HG02852 (cell line): ENCODE measurements around the gene C16orf74.

Experiments used
- ATAC-seq: cut with Tn5 transposase; IDR thresholded peaks from one replicate; pipeline ENCODE4 v1.9.1; 2021; ENCODE audit warnings: mild to moderate bottlenecking, moderate library complexity; ENCODE audit not compliant: unreplicated experiment

The C16orf74 gene

DNA sequence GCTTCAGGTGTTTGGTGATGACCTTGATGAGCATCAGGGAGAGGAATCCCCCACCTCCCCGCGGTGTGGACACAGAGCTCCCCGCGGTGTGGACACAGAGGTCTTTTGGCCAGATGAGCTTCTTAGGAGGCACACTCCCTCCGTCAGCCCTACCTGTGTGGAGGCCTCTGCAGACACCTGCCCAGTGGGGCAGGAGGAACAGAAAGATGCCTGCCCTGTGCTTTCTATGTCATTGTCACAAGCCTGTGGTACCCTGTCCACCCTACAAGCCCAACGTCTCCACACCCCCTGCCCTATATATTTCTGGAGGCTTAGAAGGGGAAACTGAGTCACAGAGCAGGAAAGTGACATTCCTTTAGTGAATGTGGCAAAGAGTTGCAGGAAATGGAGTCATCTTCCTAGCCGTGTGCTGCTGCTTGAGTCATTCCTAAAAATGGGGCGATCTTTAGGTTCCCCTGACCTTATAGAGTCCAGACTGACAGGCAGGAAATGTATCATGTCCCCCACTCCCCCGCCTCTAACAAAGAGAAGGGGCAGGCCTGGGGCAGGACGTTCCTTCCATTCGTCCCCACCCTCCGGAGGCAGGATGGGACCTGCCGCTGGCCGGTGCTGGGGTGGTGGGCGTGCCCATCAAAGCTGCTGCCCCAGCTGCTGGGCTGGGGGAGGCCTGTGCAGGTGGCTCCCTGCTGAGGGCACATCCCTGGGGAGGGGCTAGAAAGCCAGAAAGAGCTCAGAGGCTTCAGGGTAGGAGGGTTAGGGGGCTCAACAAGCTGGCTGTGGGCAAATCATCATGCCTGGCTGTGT is 1.0 kb upstream of the C16orf74 start:
- ATAC-seq = no peak

GRCh38 chr16:85750146-85750826 is 610 bp downstream of the C16orf74 start:
- no peak for ATAC-seq

- ATAC-seq = no peak
Measured at GRCh38 chr16:85749771-85750145, 1.1 kb downstream of the C16orf74 start.

GRCh38 chr16:85746460-85747215 is 4.3 kb downstream of the C16orf74 start:
- ATAC-seq = no peak

GRCh38 chr16:85738923-85739715 is 11.8 kb downstream of the C16orf74 start:
- ATAC-seq = no peak

GRCh38 chr16:85736921-85737320 is 14.0 kb downstream of the C16orf74 start:
- ATAC-seq = no peak

- ATAC-seq = no peak
Measured at GRCh38 chr16:85735946-85736345, 14.9 kb downstream of the C16orf74 start.

- ATAC-seq = peak; percentile 87
Measured at GRCh38 chr16:85735225-85735635, 15.7 kb downstream of the C16orf74 start.

DNA sequence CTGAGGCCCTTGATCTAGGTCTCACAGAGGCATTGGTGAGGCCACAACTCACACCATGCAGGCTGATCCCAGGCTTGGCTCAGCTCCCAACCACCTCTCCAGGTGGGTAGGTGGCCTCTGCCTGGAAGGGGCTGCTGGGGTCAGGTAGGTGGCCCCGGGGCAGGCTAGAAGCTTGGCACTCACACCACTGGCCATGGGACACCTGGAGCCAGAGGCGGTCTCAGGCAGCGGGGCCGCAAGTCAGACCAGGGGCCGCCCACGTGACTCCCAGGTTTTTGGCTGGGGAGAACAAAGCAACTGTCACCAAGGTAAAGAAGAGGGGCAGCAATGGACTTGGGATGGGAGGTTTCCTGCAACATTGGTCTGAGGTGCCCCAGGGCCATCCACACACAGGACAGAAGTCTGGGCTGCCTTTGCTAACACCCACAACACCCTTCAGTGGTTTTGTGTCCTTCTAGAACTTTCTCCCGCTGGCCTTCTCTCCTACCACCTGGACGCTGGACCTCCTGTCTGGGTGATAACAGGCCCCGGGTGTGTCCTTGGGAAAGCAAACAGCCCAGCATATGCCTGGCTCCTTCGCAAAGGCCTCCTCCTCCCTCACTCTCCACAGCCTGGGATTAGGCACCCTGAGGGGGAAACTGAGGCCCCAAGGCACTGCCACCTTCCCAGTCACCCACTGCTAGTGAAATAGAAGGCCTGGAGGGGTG is 16.4 kb downstream of the C16orf74 start:
- ATAC-seq = no peak

- ATAC-seq = no peak
Measured at GRCh38 chr16:85733839-85734170, 17.1 kb downstream of the C16orf74 start.

- ATAC-seq = no peak
Measured at GRCh38 chr16:85733155-85733838, 17.6 kb downstream of the C16orf74 start.

- no peak for ATAC-seq
Measured at GRCh38 chr16:85731179-85731578, 19.7 kb downstream of the C16orf74 start.

GRCh38 chr16:85730186-85730465 is 20.8 kb downstream of the C16orf74 start:
- no peak for ATAC-seq

GRCh38 chr16:85729452-85730185 is 21.3 kb downstream of the C16orf74 start:
- ATAC-seq = no peak

GRCh38 chr16:85728879-85729278 is 22.0 kb downstream of the C16orf74 start:
- no peak for ATAC-seq

DNA sequence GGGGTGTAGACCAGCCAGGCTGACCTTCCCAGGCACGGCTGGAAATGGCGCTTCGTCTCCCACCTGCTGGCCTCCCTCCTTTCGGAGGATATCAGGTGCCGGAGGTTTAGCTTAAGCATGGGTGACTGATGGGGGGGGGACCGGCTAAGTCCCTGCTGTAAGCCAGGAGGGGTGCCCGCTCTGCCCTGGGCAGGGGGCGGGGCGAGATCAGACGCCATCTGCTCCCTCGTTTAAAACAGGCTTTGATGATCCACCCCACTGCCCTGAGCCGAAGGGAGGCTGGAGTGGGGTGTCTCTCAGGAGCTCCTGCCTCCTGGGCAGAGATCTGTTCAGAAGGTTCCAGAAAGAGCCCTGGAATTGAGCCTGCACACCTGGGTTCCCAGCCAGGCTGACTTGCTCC is 26.0 kb downstream of the C16orf74 start:
- ATAC-seq = no peak

- no peak for ATAC-seq
Measured at GRCh38 chr16:85724126-85724879, 26.6 kb downstream of the C16orf74 start.

- ATAC-seq = no peak
Measured at GRCh38 chr16:85722128-85722893, 28.6 kb downstream of the C16orf74 start.
